OCI-LY1 (cell line): Measurements from ENCODE around the gene PCDHGA5.
"Not testable (repeated sequence)": the region's sequence is repeated elsewhere in the genome, so short reads cannot be mapped to it uniquely, and the experiment has no call there.

Experiments
- EZH2 ChIP-seq: fragments of 200-600 bp; sonication (generic), shearing (Covaris generic); IDR thresholded peaks from 2 replicates; pipeline ENCODE4 v1.8.0; 2017; ENCODE audit warnings: borderline replicate concordance, mixed run types, mild to moderate bottlenecking, antibody characterized with exemption, low read length, moderate library complexity, mixed read lengths
- TF ChIP-seq, protein P1 (sequence below): fragments of 200-600 bp; sonication (generic), shearing (Covaris generic); IDR thresholded peaks from 2 replicates; pipeline ENCODE4 v1.5.1; 2017; ENCODE audit warnings: mild to moderate bottlenecking, antibody characterized with exemption, low read length, moderate library complexity, mixed read lengths

DNA sequence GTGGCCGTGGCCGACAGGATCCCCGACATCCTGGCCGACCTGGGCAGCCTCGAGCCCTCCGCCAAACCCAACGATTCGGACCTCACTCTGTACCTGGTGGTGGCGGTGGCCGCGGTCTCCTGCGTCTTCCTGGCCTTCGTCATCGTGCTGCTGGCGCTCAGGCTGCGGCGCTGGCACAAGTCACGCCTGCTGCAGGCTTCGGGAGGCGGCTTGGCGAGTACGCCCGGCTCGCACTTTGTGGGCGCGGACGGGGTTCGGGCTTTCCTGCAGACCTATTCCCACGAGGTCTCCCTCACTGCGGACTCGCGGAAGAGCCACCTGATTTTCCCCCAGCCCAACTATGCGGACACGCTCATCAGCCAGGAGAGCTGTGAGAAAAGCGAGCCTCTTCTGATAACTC is 17.9 kb upstream of the PCDHGA5 start:
- TF ChIP-seq, protein P1, sequence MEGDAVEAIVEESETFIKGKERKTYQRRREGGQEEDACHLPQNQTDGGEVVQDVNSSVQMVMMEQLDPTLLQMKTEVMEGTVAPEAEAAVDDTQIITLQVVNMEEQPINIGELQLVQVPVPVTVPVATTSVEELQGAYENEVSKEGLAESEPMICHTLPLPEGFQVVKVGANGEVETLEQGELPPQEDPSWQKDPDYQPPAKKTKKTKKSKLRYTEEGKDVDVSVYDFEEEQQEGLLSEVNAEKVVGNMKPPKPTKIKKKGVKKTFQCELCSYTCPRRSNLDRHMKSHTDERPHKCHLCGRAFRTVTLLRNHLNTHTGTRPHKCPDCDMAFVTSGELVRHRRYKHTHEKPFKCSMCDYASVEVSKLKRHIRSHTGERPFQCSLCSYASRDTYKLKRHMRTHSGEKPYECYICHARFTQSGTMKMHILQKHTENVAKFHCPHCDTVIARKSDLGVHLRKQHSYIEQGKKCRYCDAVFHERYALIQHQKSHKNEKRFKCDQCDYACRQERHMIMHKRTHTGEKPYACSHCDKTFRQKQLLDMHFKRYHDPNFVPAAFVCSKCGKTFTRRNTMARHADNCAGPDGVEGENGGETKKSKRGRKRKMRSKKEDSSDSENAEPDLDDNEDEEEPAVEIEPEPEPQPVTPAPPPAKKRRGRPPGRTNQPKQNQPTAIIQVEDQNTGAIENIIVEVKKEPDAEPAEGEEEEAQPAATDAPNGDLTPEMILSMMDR, result not testable (repeated sequence)
- TF ChIP-seq EZH2, result not testable (repeated sequence)
